DMS79 treated with DMSO at 0.1 percent for 48 hours (cell line): ENCODE results near the gene VSTM2B.
A peak's percentile ranks its signal among the peaks of the same experiment; 100 is the strongest.
"Not testable (repeated sequence)": the region's sequence is repeated elsewhere in the genome, so short reads cannot be mapped to it uniquely, and the experiment has no call there.

Source experiments
- DNase-seq: peaks from one replicate; lab custom pipeline; 2025; lab: John Stamatoyannopoulos, UW

Gene VSTM2B

GRCh38 chr19:29545866-29546582, 20.2 kb downstream of the VSTM2B start:
- no peak for DNase-seq

GRCh38 chr19:29546583-29547190, 20.9 kb downstream of the VSTM2B start:
- DNase-seq: no peak

- DNase-seq: no peak
Measured at GRCh38 chr19:29547361-29547960, 21.7 kb downstream of the VSTM2B start.

GRCh38 chr19:29547981-29548380, 22.2 kb downstream of the VSTM2B start:
- DNase-seq: no peak

- no peak for DNase-seq
Measured at GRCh38 chr19:29548483-29549085, 22.8 kb downstream of the VSTM2B start.

- no peak for DNase-seq
Measured at GRCh38 chr19:29549105-29550070, 23.6 kb downstream of the VSTM2B start.

- no peak for DNase-seq
Measured at GRCh38 chr19:29550896-29551295, 25.1 kb downstream of the VSTM2B start.

- DNase-seq: no peak
Measured at GRCh38 chr19:29551774-29552173, 26.0 kb downstream of the VSTM2B start.

- DNase-seq: no peak
Measured at GRCh38 chr19:29552454-29553280, 26.9 kb downstream of the VSTM2B start.

GRCh38 chr19:29554149-29554548, 28.4 kb downstream of the VSTM2B start:
- DNase-seq: no peak

- not testable (repeated sequence) for DNase-seq
Measured at GRCh38 chr19:29559110-29559509, 33.3 kb downstream of the VSTM2B start.

GRCh38 chr19:29559743-29560142, 33.9 kb downstream of the VSTM2B start:
- DNase-seq: no peak

GRCh38 chr19:29560313-29561075, 34.7 kb downstream of the VSTM2B start:
- DNase-seq: peak; percentile 90

- DNase-seq: no peak
Measured at GRCh38 chr19:29561601-29562000, 35.8 kb downstream of the VSTM2B start.

- no peak for DNase-seq
Measured at GRCh38 chr19:29562299-29563297, 36.8 kb downstream of the VSTM2B start.

GRCh38 chr19:29563486-29564101, 37.8 kb downstream of the VSTM2B start:
- DNase-seq: no peak

- DNase-seq: peak; percentile 91
Measured at GRCh38 chr19:29564574-29565005, 38.8 kb downstream of the VSTM2B start.

- DNase-seq: peak; percentile 69
Measured at GRCh38 chr19:29565171-29565570, 39.4 kb downstream of the VSTM2B start.
